Epithelial cell of esophagus (primary cell): ENCODE measurements around the gene AP3B2.
A peak's percentile ranks its signal among the peaks of the same experiment; 100 is the strongest.

ENCODE experiments used
- DNase-seq: peaks from one replicate; pipeline ENCODE4 v3.0.0; 2010; ENCODE audit warnings: low read depth
- H3K4me3 ChIP-seq: 2 replicates; pipeline ENCODE4 v1.5.1; 2011; ENCODE audit warnings: mild to moderate bottlenecking, low read length, control low read depth
- CTCF ChIP-seq: IDR thresholded peaks from 2 replicates; pipeline ENCODE4 v1.5.1; 2011; ENCODE audit warnings: low read depth, mild to moderate bottlenecking, low read length, control low read depth, inconsistent platforms; ENCODE audit not compliant: insufficient read depth; ENCODE audit errors: missing control alignments

AP3B2 gene

GRCh38 chr15:82742134-82742533, 32.5 kb upstream of the AP3B2 start:
- TF ChIP-seq CTCF = no peak
- DNase-seq = peak; percentile 80

GRCh38 chr15:82739086-82739485, 29.4 kb upstream of the AP3B2 start:
- no peak overlapping the region for H3K4me3 ChIP-seq
- DNase-seq = peak; percentile 48
- TF ChIP-seq CTCF = no peak

More at GRCh38 chr15:82742134-82742533, 32.5 kb upstream of the AP3B2 start:
- no peak overlapping the region for H3K4me3 ChIP-seq

- DNase-seq = peak; percentile 17
- no peak overlapping the region for H3K4me3 ChIP-seq
- TF ChIP-seq CTCF = no peak
Measured at GRCh38 chr15:82737975-82738374, 28.3 kb upstream of the AP3B2 start.

- TF ChIP-seq CTCF = no peak
- no peak overlapping the region for H3K4me3 ChIP-seq
- no peak for DNase-seq
Measured at GRCh38 chr15:82731527-82731926, 21.9 kb upstream of the AP3B2 start.

DNA sequence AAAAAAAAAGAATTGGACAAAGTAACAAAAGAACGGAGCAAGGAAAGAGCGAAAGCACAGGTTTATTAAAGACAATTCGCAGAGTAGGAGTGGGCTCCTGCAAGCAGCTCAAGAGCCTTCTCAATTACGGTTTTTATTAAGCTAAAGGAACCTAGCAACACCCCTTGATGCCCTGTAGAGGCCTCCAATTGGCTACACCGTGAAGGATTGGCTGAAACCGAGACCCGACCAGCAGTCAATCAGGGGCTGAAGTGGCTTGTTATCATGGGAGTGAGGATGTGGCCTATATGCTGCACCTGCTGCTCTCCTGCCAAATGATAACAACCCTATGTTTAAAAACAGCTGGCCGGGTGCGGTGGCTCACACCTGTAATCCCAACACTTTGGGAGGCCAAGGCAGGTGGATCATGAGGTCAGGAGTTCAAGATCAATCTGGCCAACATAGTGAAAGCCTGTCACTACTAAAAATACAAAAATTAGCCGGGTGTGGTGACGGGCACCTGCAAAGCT, 20.4 kb upstream of the AP3B2 start:
- H3K4me3 ChIP-seq = no peak overlapping the region
- DNase-seq = no peak
- TF ChIP-seq CTCF = no peak

GRCh38 chr15:82726816-82727215, 17.1 kb upstream of the AP3B2 start:
- DNase-seq = no peak
- no peak for TF ChIP-seq CTCF
- H3K4me3 ChIP-seq = no peak overlapping the region

- H3K4me3 ChIP-seq = no peak overlapping the region
- no peak for DNase-seq
- no peak for TF ChIP-seq CTCF
Measured at GRCh38 chr15:82715003-82715402, 5.3 kb upstream of the AP3B2 start.
